Vagina (tissue), 2 donors: Measurements from ENCODE around the gene CMPK2. TPM values are rescaled to one million over a fixed set of nuclear protein-coding genes. Genes with fewer than 3 reads are reported as not detected.

Experiments
- DNase-seq, 2 donors: peaks; one replicate each; pipeline ENCODE4 v3.0.0-alpha.2; 2017; ENCODE audit errors: extremely low spot score in 2 of 2
- H3K27ac ChIP-seq: fragments of 200-600 bp; sonication (generic); one replicate; pipeline ENCODE4 v1.5.1; 2019
- H3K27me3 ChIP-seq: fragments of 200-600 bp; sonication (generic); one replicate; pipeline ENCODE4 v1.5.1; 2019
- H3K36me3 ChIP-seq, 2 donors: fragments of 200-600 bp; sonication (generic); one replicate each; pipeline ENCODE4 v1.5.1; 2017 to 2019
- H3K4me1 ChIP-seq: fragments of 200-600 bp; sonication (generic); one replicate; pipeline ENCODE4 v1.5.1; 2019
- H3K4me3 ChIP-seq, 2 donors: fragments of 200-600 bp; sonication (generic); 1 replicate in 1 of 2; 2 replicates in 1 of 2; pipeline ENCODE4 v1.5.1; 2016 to 2019
- H3K9me3 ChIP-seq: fragments of 200-600 bp; sonication (generic); one replicate; pipeline ENCODE4 v1.5.1; 2019
- CTCF ChIP-seq, 3 experiments: fragments of 450-650 bp in 2 of 3; fragments of 200-600 bp in 1 of 3; sonication (generic) in 1 of 3; IDR thresholded peaks; one replicate each; pipeline ENCODE4 v1.5.1; 2017 to 2019; ENCODE audit warnings: antibody characterized with exemption in 3 of 3, mild to moderate bottlenecking in 2 of 3, moderate library complexity in 2 of 3
- POLR2A ChIP-seq, 2 donors: fragments of 450-650 bp; IDR thresholded peaks; one replicate each; pipeline ENCODE4 v1.6.1; 2017; ENCODE audit warnings: antibody characterized with exemption in 2 of 2, mild to moderate bottlenecking in 2 of 2, moderate library complexity in 2 of 2
- POLR2AphosphoS5 ChIP-seq, 2 donors: sonication (generic); formaldehyde crosslinking; IDR thresholded peaks; one replicate each; pipeline ENCODE4 v1.9.0; 2017; ENCODE audit warnings: antibody characterized with exemption in 2 of 2, mild to moderate bottlenecking in 2 of 2, low read depth in 1 of 2; ENCODE audit not compliant: insufficient read depth in 1 of 2
- intact Hi-C: fragments of 100-400 bp; cut with DNase I; formaldehyde crosslinking; loops from one replicate; pipeline ENCODE4 v1.15.1; 2023
- total RNA-seq: library from RNA; depleted of rRNA; stranded (reverse); fragments of >200 nt; gene quantifications from one replicate; pipeline ENCODE4 v1.2.3, GENCODE V29; 2016

Gene CMPK2
- total RNA-seq, 1 donor from 2014 or later, result 5.6 TPM

DNA sequence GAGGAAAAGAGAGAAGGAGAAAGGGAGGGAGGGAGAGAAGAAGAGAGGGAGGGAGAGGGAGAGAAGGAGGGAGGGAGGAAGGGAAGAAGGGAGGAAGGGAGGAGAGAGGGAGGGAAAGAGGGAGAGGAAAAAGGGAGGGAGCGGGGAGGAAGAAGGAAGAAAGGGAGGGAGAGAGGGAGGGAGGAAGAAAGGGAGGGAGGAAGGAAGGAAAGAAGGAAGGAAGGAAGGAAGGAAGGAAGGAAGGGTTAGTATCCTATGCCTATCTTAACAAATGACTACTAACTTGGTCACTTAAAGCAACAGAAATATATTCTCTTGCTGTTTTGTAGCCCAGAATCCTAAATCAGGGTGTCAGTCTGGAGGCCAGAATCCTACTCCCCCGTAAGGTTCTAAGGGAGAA, 52.1 kb downstream of the CMPK2 start:
- intact Hi-C loops, result no loop called here
- H3K27me3 ChIP-seq, result no peaks in the 10 kb centered on the region
- no peak overlapping the region for H3K27ac ChIP-seq
- no peaks in the 10 kb centered on the region for H3K36me3 ChIP-seq
- no peaks in the 10 kb centered on the region for H3K4me1 ChIP-seq
- H3K9me3 ChIP-seq, result no peaks in the 10 kb centered on the region
- no peak for DNase-seq
- no peak for TF ChIP-seq POLR2AphosphoS5 (IDR thresholded peaks at IDR 0.05; ENCODE audit: insufficient read depth in 1 of 2, low read depth in 1 of 2)
- no peak for TF ChIP-seq POLR2A (IDR thresholded peaks at IDR 0.05)
- no peak for TF ChIP-seq CTCF (IDR thresholded peaks at IDR 0.05)
- H3K4me3 ChIP-seq, result no peak overlapping the region

DNA sequence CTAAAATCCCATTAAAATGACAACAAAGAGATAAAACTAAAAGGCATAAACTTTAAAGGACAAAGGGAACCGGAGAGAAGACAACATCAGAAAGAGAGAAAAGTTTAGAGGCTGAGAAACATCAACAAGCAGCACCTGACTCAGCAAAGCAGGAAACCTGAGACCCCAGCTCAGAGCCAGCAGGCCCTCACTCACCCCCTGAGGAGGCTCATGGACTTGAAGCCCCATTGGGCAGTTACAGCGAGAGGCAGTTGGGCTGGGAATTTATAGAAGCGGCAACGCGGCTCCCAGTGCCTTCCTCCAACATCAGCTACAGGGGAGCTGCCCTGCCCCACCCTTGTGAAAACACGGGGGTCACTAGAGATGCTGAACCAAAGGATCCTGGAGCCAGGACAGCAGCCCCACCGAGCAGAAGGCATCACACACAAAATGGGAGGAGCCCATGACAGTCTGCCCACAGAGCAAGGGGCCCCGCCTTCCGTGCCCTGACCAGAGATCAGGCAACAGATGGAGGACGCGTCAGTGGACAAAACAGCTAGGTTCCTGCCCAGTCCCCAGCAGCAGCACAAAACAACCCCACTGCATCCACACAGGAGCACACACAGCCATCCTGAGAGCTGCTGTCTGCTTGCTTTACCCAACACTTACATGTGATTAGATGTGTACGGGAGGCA, 52.7 kb downstream of the CMPK2 start:
- Histone ChIP-seq H3K9me3 (no peaks in the 10 kb centered on the region), H3K4me1 (no peaks in the 10 kb centered on the region), H3K36me3 (no peaks in the 10 kb centered on the region), H3K27ac (no peak overlapping the region), H3K4me3 (no peak overlapping the region), H3K27me3 (no peaks in the 10 kb centered on the region)
- no peak for TF ChIP-seq POLR2AphosphoS5 (IDR thresholded peaks at IDR 0.05; ENCODE audit: insufficient read depth in 1 of 2, low read depth in 1 of 2)
- no peak for TF ChIP-seq POLR2A (IDR thresholded peaks at IDR 0.05)
- TF ChIP-seq CTCF (IDR thresholded peaks at IDR 0.05), result no peak
- DNase-seq, result no peak
- intact Hi-C loops, result no loop called here

DNA sequence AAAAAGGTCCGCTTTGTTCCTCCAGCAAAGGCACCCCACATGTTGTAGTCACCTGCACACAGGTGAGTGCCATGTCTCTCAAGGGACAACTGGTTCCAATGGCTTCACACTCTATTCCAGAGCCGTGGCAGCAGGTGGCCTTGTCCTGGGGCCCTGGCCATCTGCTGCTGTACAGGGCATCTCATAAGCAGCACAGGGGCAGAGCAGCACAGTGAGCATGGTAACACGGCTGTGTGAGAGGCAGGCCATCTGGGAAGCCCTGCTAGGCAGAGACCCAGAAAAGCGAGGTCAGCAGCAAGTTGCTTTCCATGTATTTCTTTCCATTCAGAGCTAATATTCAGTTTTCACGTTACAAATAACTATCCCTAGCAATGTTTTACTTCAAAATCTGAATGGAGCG, 54.7 kb downstream of the CMPK2 start:
- H3K27me3 ChIP-seq, result no peaks in the 10 kb centered on the region
- no peak overlapping the region for H3K4me3 ChIP-seq

DNA sequence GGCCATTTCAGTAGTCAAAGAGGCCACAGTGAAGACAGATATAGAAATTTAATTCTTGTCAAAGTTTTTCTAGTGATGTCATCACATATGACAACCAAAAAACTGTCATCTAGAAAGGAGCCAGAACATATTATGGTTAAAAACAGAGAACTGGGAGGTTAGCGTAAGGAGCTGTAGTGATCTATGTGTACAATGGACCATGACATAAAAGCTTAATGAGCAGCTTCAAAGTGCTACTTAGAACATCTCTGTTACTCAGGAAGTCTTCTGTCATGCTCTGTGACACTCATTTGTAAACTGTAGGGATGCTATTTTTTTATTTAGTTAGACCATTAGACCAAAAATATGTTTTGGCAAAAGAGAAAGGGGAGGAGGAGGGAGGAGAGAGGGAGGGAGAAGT, 57.3 kb downstream of the CMPK2 start:
- Histone ChIP-seq H3K9me3 (no peaks in the 10 kb centered on the region), H3K36me3 (no peaks in the 10 kb centered on the region), H3K4me3 (no peak overlapping the region), H3K4me1 (no peaks in the 10 kb centered on the region), H3K27me3 (no peaks in the 10 kb centered on the region), H3K27ac (no peak overlapping the region)
- TF ChIP-seq POLR2AphosphoS5 (IDR thresholded peaks at IDR 0.05; ENCODE audit: insufficient read depth in 1 of 2, low read depth in 1 of 2) (no peak), POLR2A (IDR thresholded peaks at IDR 0.05) (no peak), CTCF (IDR thresholded peaks at IDR 0.05) (no peak)
- intact Hi-C loops, result no loop called here
- no peak for DNase-seq

More for the DNA sequence above, 54.7 kb downstream of the CMPK2 start:
- no peak for DNase-seq
- H3K4me1 ChIP-seq, result no peaks in the 10 kb centered on the region
- H3K27ac ChIP-seq, result no peak overlapping the region
- H3K36me3 ChIP-seq, result no peaks in the 10 kb centered on the region
- TF ChIP-seq POLR2AphosphoS5 (IDR thresholded peaks at IDR 0.05; ENCODE audit: insufficient read depth in 1 of 2, low read depth in 1 of 2) (no peak), POLR2A (IDR thresholded peaks at IDR 0.05) (no peak), CTCF (IDR thresholded peaks at IDR 0.05) (no peak)
- intact Hi-C loops, result no loop called here
- H3K9me3 ChIP-seq, result no peaks in the 10 kb centered on the region

- intact Hi-C loops, result no loop called here
- DNase-seq, result no peak
- Histone ChIP-seq H3K36me3 (no peaks in the 10 kb centered on the region), H3K9me3 (no peaks in the 10 kb centered on the region), H3K27ac (no peak overlapping the region), H3K4me3 (no peak overlapping the region), H3K4me1 (no peaks in the 10 kb centered on the region), H3K27me3 (no peaks in the 10 kb centered on the region)
- TF ChIP-seq POLR2A (IDR thresholded peaks at IDR 0.05) (no peak), POLR2AphosphoS5 (IDR thresholded peaks at IDR 0.05; ENCODE audit: insufficient read depth in 1 of 2, low read depth in 1 of 2) (no peak), CTCF (IDR thresholded peaks at IDR 0.05) (no peak)
These were observed 59.1 kb downstream of the CMPK2 start for GRCh38 chr2:6806604-6807003.
